GM21619 (cell line): ENCODE data around the gene USP24.

ENCODE experiments used
- ATAC-seq: cut with Tn5 transposase; IDR thresholded peaks from one replicate; pipeline ENCODE4 v1.9.1; 2021; ENCODE audit not compliant: unreplicated experiment

USP24 gene

GRCh38 chr1:55215194-55216021, at the start of gene USP24:
USP24 (minus strand) TSS chr1:55215364; CDS start chr1:55215113, 251 bp downstream.
- peak; percentile 69 for ATAC-seq

GRCh38 chr1:55262822-55263221, 47.7 kb upstream of the USP24 start:
- no peak for ATAC-seq

GRCh38 chr1:55259911-55260609, 44.9 kb upstream of the USP24 start:
- peak; percentile 53 for ATAC-seq

- ATAC-seq, result peak; percentile 64
Measured at GRCh38 chr1:55257958-55258357, 42.8 kb upstream of the USP24 start.

GRCh38 chr1:55255901-55256300, 40.7 kb upstream of the USP24 start:
- no peak for ATAC-seq

GRCh38 chr1:55252942-55253589, 37.9 kb upstream of the USP24 start:
- no peak for ATAC-seq

GRCh38 chr1:55250399-55251075, 35.4 kb upstream of the USP24 start:
- no peak for ATAC-seq

GRCh38 chr1:55249646-55250398, 34.7 kb upstream of the USP24 start:
- no peak for ATAC-seq

GRCh38 chr1:55246896-55247295, 31.7 kb upstream of the USP24 start:
- no peak for ATAC-seq

- ATAC-seq, result no peak
Measured at GRCh38 chr1:55246331-55246730, 31.2 kb upstream of the USP24 start.

GRCh38 chr1:55245781-55246180, 30.6 kb upstream of the USP24 start:
- ATAC-seq, result no peak

GRCh38 chr1:55244476-55245099, 29.4 kb upstream of the USP24 start:
- ATAC-seq, result no peak

GRCh38 chr1:55243655-55244054, 28.5 kb upstream of the USP24 start:
- no peak for ATAC-seq

GRCh38 chr1:55239548-55239947, 24.4 kb upstream of the USP24 start:
- ATAC-seq, result no peak

GRCh38 chr1:55235722-55236121, 20.6 kb upstream of the USP24 start:
- ATAC-seq, result no peak

- ATAC-seq, result no peak
Measured at GRCh38 chr1:55234016-55234415, 18.9 kb upstream of the USP24 start.

- ATAC-seq, result no peak
Measured at GRCh38 chr1:55233145-55233777, 18.1 kb upstream of the USP24 start.

- ATAC-seq, result no peak
Measured at GRCh38 chr1:55232448-55233144, 17.4 kb upstream of the USP24 start.

- ATAC-seq, result no peak
Measured at GRCh38 chr1:55231745-55232144, 16.6 kb upstream of the USP24 start.
